ENCODE data around the gene PTX4.
A peak's percentile ranks its signal among the peaks of the same experiment; 100 is the strongest.
"Not testable (repeated sequence)": the region's sequence is repeated elsewhere in the genome, so short reads cannot be mapped to it uniquely, and the experiment has no call there.

Gene PTX4

DNA sequence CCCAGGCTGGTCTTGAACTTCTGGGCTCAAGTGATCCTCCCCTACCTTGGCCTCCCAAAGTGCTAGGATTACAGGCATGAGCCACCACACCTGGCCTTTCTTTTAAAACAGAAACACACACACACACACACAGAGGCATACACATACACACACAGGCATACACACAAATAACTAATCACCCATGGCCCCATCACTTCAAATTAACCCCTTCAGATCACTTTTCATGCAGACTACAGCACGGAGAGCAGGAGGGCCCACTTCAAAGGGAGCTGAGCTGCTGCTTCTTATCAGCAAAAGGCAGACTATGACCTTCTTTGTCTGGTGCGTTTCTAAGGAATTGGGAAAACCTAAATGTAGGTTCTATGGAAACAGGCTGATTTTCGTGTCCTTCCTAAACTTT is 15.8 kb downstream of the PTX4 start:
- no peak for DNase-seq (ENCODE audit: low read depth)
- H3K4me3 ChIP-seq (ENCODE audit: low read depth, low read length), result no peak overlapping the region
- TF ChIP-seq CTCF (conservative IDR thresholded peaks at IDR 0.05; ENCODE audit: low read depth, low read length), result no peak

- TF ChIP-seq CTCF (conservative IDR thresholded peaks at IDR 0.05; ENCODE audit: low read depth, low read length), result no peak
- DNase-seq (ENCODE audit: low read depth), result no peak
- no peak overlapping the region for H3K4me3 ChIP-seq (ENCODE audit: low read depth, low read length)
Measured at GRCh38 chr16:1471569-1472194, 17.1 kb downstream of the PTX4 start.

DNA sequence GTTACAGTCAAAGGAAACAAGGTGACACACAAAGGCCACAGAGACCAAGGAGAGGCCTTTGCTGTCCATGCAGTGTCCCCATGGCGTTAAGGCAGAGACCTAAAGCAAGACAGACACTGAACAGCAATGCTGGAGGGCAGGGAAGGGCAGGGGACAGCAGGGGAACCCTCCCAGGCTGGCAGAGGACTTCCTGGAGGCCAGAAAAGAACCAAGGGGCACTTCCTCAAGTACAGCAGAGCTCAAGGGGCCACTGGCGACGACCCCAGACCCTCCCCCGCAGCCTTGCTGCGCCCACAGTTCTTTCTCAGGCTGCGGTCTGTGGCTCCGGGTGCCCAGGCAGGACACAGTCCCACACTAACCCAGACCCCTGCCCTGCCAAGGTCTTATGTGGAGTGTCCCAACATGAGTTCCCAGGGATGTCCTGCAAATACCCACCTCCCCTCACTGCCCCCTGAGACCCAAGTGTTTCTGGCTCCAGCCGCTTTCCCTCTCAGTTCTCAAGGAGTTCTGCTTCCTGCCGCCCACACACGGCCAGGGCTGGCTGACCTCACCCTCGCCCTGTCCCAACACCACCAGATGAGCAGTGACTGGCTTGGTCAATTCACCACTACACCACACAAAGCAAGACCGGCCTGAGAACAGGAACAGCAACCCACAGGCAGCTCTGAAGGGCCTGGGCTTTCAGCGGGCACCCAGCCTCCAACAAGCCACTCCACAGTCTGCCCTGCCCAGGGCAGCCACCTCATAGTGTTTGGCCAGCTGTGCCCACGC is 18.1 kb downstream of the PTX4 start:
- H3K4me3 ChIP-seq (ENCODE audit: low read depth, low read length), result no peak overlapping the region
- TF ChIP-seq CTCF (conservative IDR thresholded peaks at IDR 0.05; ENCODE audit: low read depth, low read length), result no peak
- peak; percentile 53 for DNase-seq (ENCODE audit: low read depth)

DNA sequence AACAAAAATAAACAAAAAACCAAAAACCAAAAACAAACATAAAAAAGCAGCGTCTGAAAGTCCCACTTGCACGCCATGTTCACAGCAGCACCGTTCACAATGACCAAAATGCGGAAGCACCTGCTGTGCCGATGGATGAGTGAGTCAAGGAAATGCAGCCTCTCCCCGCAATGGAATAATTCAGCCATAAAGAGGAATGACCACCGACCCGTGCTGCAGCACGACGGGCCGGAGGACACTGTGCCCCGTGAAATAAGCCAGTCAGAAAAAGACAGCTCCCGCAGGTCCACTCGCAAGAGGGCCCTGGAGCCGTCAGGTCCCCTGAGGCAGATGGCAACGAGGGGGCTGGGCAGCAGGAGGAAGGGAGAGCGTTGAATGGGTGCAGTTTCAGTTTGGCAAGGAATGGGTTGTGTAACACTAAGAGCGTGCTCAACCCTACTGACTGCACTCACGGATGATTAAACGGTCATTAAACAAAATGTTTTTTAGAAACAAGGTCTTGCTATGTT is 19.0 kb downstream of the PTX4 start:
- no peak for TF ChIP-seq CTCF (conservative IDR thresholded peaks at IDR 0.05; ENCODE audit: low read depth, low read length)
- no peak for DNase-seq (ENCODE audit: low read depth)
- H3K4me3 ChIP-seq (ENCODE audit: low read depth, low read length), result no peak overlapping the region

DNA sequence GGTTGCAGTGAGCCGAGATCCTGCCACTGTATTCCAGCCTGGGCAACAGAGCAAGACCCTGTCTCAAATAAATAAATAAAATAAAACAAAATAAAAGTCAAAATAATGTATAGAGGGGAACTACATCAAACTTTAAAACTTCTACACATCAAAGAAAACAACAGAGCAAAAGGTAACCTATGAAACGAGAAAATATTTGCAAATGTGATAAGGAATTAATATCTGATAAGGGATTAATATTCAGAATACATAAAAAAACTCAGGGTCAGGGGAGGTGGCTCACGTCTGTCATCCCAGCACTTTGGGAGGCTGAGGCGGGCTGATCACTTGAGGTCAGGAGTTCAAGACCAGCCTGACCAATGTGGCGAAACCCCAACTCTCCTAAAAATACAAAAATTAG is 19.6 kb downstream of the PTX4 start:
- H3K4me3 ChIP-seq (ENCODE audit: low read depth, low read length); DNase-seq (ENCODE audit: low read depth): not testable (repeated sequence)

DNA sequence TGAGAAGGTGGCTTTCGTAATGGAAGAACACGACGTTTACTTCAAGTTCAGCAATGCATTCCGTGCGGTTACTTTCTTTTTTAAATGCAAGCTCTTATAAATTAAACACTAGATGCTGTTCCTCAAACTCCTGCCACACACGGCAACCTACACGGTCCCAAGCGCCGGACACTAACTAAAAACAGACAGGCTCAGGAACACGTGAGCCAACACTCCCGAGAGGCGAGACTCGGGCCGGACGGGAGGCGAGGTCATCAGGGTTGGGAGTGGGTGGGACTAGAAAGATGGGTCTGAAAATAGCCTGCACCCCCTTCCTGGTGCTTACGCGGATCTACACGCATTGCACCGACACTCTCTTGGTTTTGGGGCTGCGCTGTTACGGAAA is 20.3 kb downstream of the PTX4 start:
- TF ChIP-seq CTCF (conservative IDR thresholded peaks at IDR 0.05; ENCODE audit: low read depth, low read length), result no peak
- no peak overlapping the region for H3K4me3 ChIP-seq (ENCODE audit: low read depth, low read length)

GRCh38 chr16:1466968-1467521 is 21.7 kb downstream of the PTX4 start:
- DNase-seq (ENCODE audit: low read depth), result peak; percentile 9
- H3K4me3 ChIP-seq (ENCODE audit: low read depth, low read length), result no peak overlapping the region
- no peak for TF ChIP-seq CTCF (conservative IDR thresholded peaks at IDR 0.05; ENCODE audit: low read depth, low read length)

More for the DNA sequence above, 20.3 kb downstream of the PTX4 start:
- no peak for DNase-seq (ENCODE audit: low read depth)
